ENCODE results near the gene EMID1. TPM values are rescaled to one million over a fixed set of nuclear protein-coding genes. Genes with fewer than 3 reads are reported as not detected.

EMID1 gene
- polyA plus RNA-seq, 1 donor (not counting 4 experiments of a cell fraction or from before 2014, with no cell fraction given) = not detected

GRCh38 chr22:29199702-29200400 lies 5.8 kb upstream of the EMID1 start:
- Histone ChIP-seq H3K4me3 (ENCODE audit: control insufficient read depth in 2 of 3, extremely low read depth in 1 of 3, insufficient read depth in 2 of 3, low read depth in 1 of 3, low read length in 3 of 3) (no peak overlapping the region), H3K9me3 (ENCODE audit: control insufficient read depth, low read depth, low read length) (no peaks in the 10 kb centered on the region), H3K36me3 (ENCODE audit: control insufficient read depth in 2 of 2, extremely low read depth in 1 of 2, insufficient read depth in 2 of 2, low read length in 2 of 2) (no peaks in the 10 kb centered on the region), H4K20me1 (ENCODE audit: control insufficient read depth, extremely low read depth, insufficient read depth, low read length) (no peaks in the 10 kb centered on the region), H2AFZ (ENCODE audit: control insufficient read depth, low read length) (no peak overlapping the region), H3K4me2 (ENCODE audit: control insufficient read depth, extremely low read depth, insufficient read depth, low read depth, low read length) (no peak overlapping the region), H3K4me1 (ENCODE audit: control insufficient read depth, extremely low read depth, insufficient read depth, low read length) (no peaks in the 10 kb centered on the region), H3K27ac (ENCODE audit: control insufficient read depth, insufficient read depth, low read length) (no peak overlapping the region), H3K79me2 (ENCODE audit: control insufficient read depth, insufficient read depth, low read length) (no peaks in the 10 kb centered on the region), H3K9me1 (ENCODE audit: control insufficient read depth, extremely low read depth, insufficient read depth, low read length) (no peaks in the 10 kb centered on the region), H3K27me3 (ENCODE audit: control insufficient read depth, extremely low read depth, insufficient read depth, low read length) (peaks cover 12% of the 10 kb centered on the region), H3K9ac (ENCODE audit: control insufficient read depth, extremely low read depth, insufficient read depth, low read length) (no peak overlapping the region)
- FAIRE-seq (no peak), DNase-seq (ENCODE audit: low read depth, low spot score) (no peak)
- dilution Hi-C loops (cut with MboI; ENCODE audit: extremely low pct_ligation_motif_present, low sequenced_read_pairs) = no loop called here
- TF ChIP-seq EZH2 (IDR thresholded peaks at IDR 0.05; ENCODE audit: low read length) (no peak), CTCF (optimal IDR thresholded peaks at IDR 0.05 in 1 of 3, IDR thresholded peaks at IDR 0.05 in 1 of 3, conservative IDR thresholded peaks at IDR 0.05 in 1 of 3; ENCODE audit: extremely low read depth in 1 of 3, insufficient read depth in 2 of 3, low read length in 3 of 3) (no peak)

- dilution Hi-C loops (cut with MboI; ENCODE audit: extremely low pct_ligation_motif_present, low sequenced_read_pairs) = no loop called here
- DNase-seq (ENCODE audit: low read depth, low spot score) (no peak), FAIRE-seq (no peak)
- peaks cover 19% of the 10 kb centered on the region for H3K27me3 ChIP-seq (ENCODE audit: control insufficient read depth, extremely low read depth, insufficient read depth, low read length)
- no peaks in the 10 kb centered on the region for H3K4me1 ChIP-seq (ENCODE audit: control insufficient read depth, extremely low read depth, insufficient read depth, low read length)
- H4K20me1 ChIP-seq (ENCODE audit: control insufficient read depth, extremely low read depth, insufficient read depth, low read length) = no peaks in the 10 kb centered on the region
- H3K36me3 ChIP-seq (ENCODE audit: control insufficient read depth in 2 of 2, extremely low read depth in 1 of 2, insufficient read depth in 2 of 2, low read length in 2 of 2) = no peaks in the 10 kb centered on the region
- no peaks in the 10 kb centered on the region for H3K9me1 ChIP-seq (ENCODE audit: control insufficient read depth, extremely low read depth, insufficient read depth, low read length)
- no peak overlapping the region for H3K4me3 ChIP-seq (ENCODE audit: control insufficient read depth in 2 of 3, extremely low read depth in 1 of 3, insufficient read depth in 2 of 3, low read depth in 1 of 3, low read length in 3 of 3)
- H3K9me3 ChIP-seq (ENCODE audit: control insufficient read depth, low read depth, low read length) = no peaks in the 10 kb centered on the region
- H3K4me2 ChIP-seq (ENCODE audit: control insufficient read depth, extremely low read depth, insufficient read depth, low read depth, low read length) = no peak overlapping the region
- TF ChIP-seq CTCF (optimal IDR thresholded peaks at IDR 0.05 in 1 of 3, IDR thresholded peaks at IDR 0.05 in 1 of 3, conservative IDR thresholded peaks at IDR 0.05 in 1 of 3; ENCODE audit: extremely low read depth in 1 of 3, insufficient read depth in 2 of 3, low read length in 3 of 3) (no peak), EZH2 (IDR thresholded peaks at IDR 0.05; ENCODE audit: low read length) (no peak)
- H3K9ac ChIP-seq (ENCODE audit: control insufficient read depth, extremely low read depth, insufficient read depth, low read length) = no peak overlapping the region
- no peak overlapping the region for H3K27ac ChIP-seq (ENCODE audit: control insufficient read depth, insufficient read depth, low read length)
- no peak overlapping the region for H2AFZ ChIP-seq (ENCODE audit: control insufficient read depth, low read length)
- H3K79me2 ChIP-seq (ENCODE audit: control insufficient read depth, insufficient read depth, low read length) = no peaks in the 10 kb centered on the region
Measured at GRCh38 chr22:29200901-29201300, 4.8 kb upstream of the EMID1 start.

Measured in keratinocyte (primary cell).